GM23338 (cell line): ENCODE results near the gene BMP8B.

Experiments used
- CREB1 ChIP-seq: fragments of 250-450 bp; sonication (Bioruptor Pico); IDR thresholded peaks from 2 replicates; pipeline ENCODE4 v1.5.0; 2020; ENCODE audit warnings: low read depth, mild to moderate bottlenecking, moderate library complexity
- CTCF ChIP-seq, 2 experiments: fragments of 200-600 bp in 1 of 2; sonication (generic) in 1 of 2; conservative IDR thresholded peaks; 2 replicates each; pipeline versions ENCODE4 v1.5.1 to v1.6.1; 2016 to 2017; ENCODE audit warnings: antibody characterized with exemption in 2 of 2, low read depth in 2 of 2, mild to moderate bottlenecking in 2 of 2, moderate library complexity in 1 of 2
- EZH2 ChIP-seq: fragments of 200-600 bp; sonication (generic); IDR thresholded peaks from one replicate; pipeline ENCODE4 v1.8.0; 2017; ENCODE audit warnings: antibody characterized with exemption, mild to moderate bottlenecking, low read depth; ENCODE audit not compliant: unreplicated experiment
- EZH2phosphoT487 ChIP-seq: fragments of 200-600 bp; sonication (generic); IDR thresholded peaks from one replicate; pipeline ENCODE4 v1.8.1; 2018; ENCODE audit warnings: antibody characterized with exemption; ENCODE audit not compliant: unreplicated experiment
- JUNB ChIP-seq: IDR thresholded peaks from one replicate; pipeline ENCODE4 v1.6.1; 2016; ENCODE audit warnings: antibody characterized with exemption; ENCODE audit not compliant: unreplicated experiment
- POLR2AphosphoS5 ChIP-seq: IDR thresholded peaks from 2 replicates; pipeline ENCODE4 v1.6.1; 2016; ENCODE audit warnings: antibody characterized with exemption, low read depth
- STAT1 ChIP-seq: IDR thresholded peaks from one replicate; pipeline ENCODE4 v1.6.1; 2016; ENCODE audit warnings: antibody characterized with exemption; ENCODE audit not compliant: unreplicated experiment
- TF ChIP-seq, protein P1 (sequence below): IDR thresholded peaks from 2 replicates; pipeline ENCODE4 v1.6.1; 2016; ENCODE audit warnings: antibody characterized with exemption

GRCh38 chr1:39751595-39751994 lies 37.1 kb downstream of the BMP8B start:
- TF ChIP-seq CREB1 (CRISPR knock-in tag) (no peak), EZH2 (no peak), CTCF (conservative IDR thresholded peaks at IDR 0.05; ENCODE audit: low read depth in 2 of 2) (no peak), JUNB (no peak), POLR2AphosphoS5 (no peak), STAT1 (no peak), EZH2phosphoT487 (no peak)
- TF ChIP-seq, protein P1, sequence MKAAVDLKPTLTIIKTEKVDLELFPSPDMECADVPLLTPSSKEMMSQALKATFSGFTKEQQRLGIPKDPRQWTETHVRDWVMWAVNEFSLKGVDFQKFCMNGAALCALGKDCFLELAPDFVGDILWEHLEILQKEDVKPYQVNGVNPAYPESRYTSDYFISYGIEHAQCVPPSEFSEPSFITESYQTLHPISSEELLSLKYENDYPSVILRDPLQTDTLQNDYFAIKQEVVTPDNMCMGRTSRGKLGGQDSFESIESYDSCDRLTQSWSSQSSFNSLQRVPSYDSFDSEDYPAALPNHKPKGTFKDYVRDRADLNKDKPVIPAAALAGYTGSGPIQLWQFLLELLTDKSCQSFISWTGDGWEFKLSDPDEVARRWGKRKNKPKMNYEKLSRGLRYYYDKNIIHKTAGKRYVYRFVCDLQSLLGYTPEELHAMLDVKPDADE = no peak
